ENCODE measurements around the gene TTN.

DNA sequence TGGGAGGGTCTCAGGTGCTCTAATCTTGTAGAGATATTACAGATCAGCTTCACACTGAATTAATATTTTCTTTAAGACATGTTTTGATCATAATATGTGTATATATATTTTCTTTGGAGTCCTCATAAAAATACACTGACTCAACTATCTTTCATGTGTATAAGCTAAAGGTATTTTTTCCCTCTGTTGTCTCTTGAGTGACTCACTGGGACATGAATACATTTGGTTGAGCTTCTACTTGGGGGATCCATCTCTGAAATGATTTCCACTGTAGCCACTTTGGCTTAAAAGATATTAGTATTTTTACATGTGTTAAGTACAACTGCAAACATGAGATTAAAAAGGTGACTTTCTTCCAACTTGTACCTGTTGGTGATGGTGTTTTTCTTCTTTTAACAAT lies 140.8 kb downstream of the TTN start:
- no peak for TF ChIP-seq POLR2A (IDR thresholded peaks at IDR 0.05)
- TF ChIP-seq EP300 (IDR thresholded peaks at IDR 0.05), result no peak

Measured in ovary (tissue), 1 donor.